CD4-positive, alpha-beta T cell (primary cell): Measurements from ENCODE around the gene KCNA2. TPM values are rescaled to one million over a fixed set of nuclear protein-coding genes. Genes with fewer than 3 reads are reported as not detected.

Experiments
- ATAC-seq: fragments of 200-7000 bp; cut with Tn5 transposase; one replicate; pipeline ENCODE4 v1.10.0; 2022; ENCODE audit warnings: mild to moderate bottlenecking; ENCODE audit not compliant: poor library complexity
- CTCF ChIA-PET: fragments of 350-600 bp; sonication (Branson Sonifier 250); formaldehyde crosslinking; loops from one replicate; lab custom pipeline; 2021; ENCODE audit warnings: antibody characterized with exemption, inconsistent platforms; lab: Charles Lee
- POLR2A ChIA-PET: fragments of 350-600 bp; sonication (Branson Sonifier 250); formaldehyde crosslinking; loops from one replicate; lab custom pipeline; 2021; ENCODE audit warnings: antibody characterized with exemption, inconsistent platforms; lab: Charles Lee
- DNase-seq, 14 experiments: peaks; one replicate each; pipeline ENCODE4 v3.0.0-alpha.2; 2013 to 2020; ENCODE audit warnings: mixed read lengths in 2 of 14
- H3K27ac ChIP-seq, 2 donors: one replicate each; pipeline versions ENCODE4 v1.5.1 to v1.7.0; 2013; ENCODE audit warnings: low read length in 2 of 2, low read depth in 1 of 2, mild to moderate bottlenecking in 1 of 2
- H3K27me3 ChIP-seq, 2 experiments: 1 replicate in 1 of 2; 2 replicates in 1 of 2; pipeline versions ENCODE4 v1.6.1 to v1.7.0; 2013; ENCODE audit warnings: low read length in 2 of 2, control low read depth in 1 of 2, mild to moderate bottlenecking in 1 of 2, moderate library complexity in 1 of 2; ENCODE audit not compliant: insufficient read depth in 2 of 2, control insufficient read depth in 1 of 2
- H3K36me3 ChIP-seq: one replicate; pipeline ENCODE4 v1.6.1; 2013; ENCODE audit warnings: low read length, control low read depth; ENCODE audit not compliant: insufficient read depth
- H3K4me1 ChIP-seq: one replicate; pipeline ENCODE4 v1.6.1; 2013; ENCODE audit warnings: low read length, control low read depth; ENCODE audit not compliant: insufficient read depth
- H3K4me3 ChIP-seq: one replicate; pipeline ENCODE4 v1.5.1; 2013; ENCODE audit warnings: mild to moderate bottlenecking, low read length, moderate library complexity
- H3K9me3 ChIP-seq, 2 experiments: 1 replicate in 1 of 2; 2 replicates in 1 of 2; pipeline versions ENCODE4 v1.6.1 to v1.7.0; 2013; ENCODE audit warnings: low read length in 2 of 2, mild to moderate bottlenecking in 2 of 2, control low read depth in 1 of 2, moderate library complexity in 1 of 2; ENCODE audit not compliant: control insufficient read depth in 1 of 2, insufficient read depth in 1 of 2
- H3K27ac Mint-ChIP-seq: one replicate; pipeline ENCODE4 v1.8.0; 2020; ENCODE audit warnings: mixed read lengths
- H3K27me3 Mint-ChIP-seq: one replicate; pipeline ENCODE4 v1.8.0; 2021; ENCODE audit warnings: mixed read lengths
- H3K36me3 Mint-ChIP-seq: one replicate; pipeline ENCODE4 v1.8.0; 2021; ENCODE audit warnings: low read depth, mixed read lengths
- H3K4me1 Mint-ChIP-seq: one replicate; pipeline ENCODE4 v1.8.0; 2021; ENCODE audit warnings: low read depth, mixed read lengths
- H3K4me3 Mint-ChIP-seq: one replicate; pipeline ENCODE4 v1.8.0; 2020; ENCODE audit warnings: mild to moderate bottlenecking, mixed read lengths
- H3K9me3 Mint-ChIP-seq: one replicate; pipeline ENCODE4 v1.8.0; 2020; ENCODE audit warnings: mixed read lengths
- CTCF ChIP-seq: fragments of 200-600 bp; IDR thresholded peaks from one replicate; pipeline ENCODE4 v1.8.0; 2022; ENCODE audit warnings: antibody characterized with exemption, mild to moderate bottlenecking
- intact Hi-C, 2 experiments: fragments of 100-400 bp; cut with DNase I in 1 of 2; cut with micrococcal nuclease in 1 of 2; formaldehyde crosslinking; loops; one replicate each; pipeline versions ENCODE4 v1.15.1 to v1.9.0; 2023 to 2025; cut with DNase I, micrococcal nuclease
- total RNA-seq, 174 experiments: library from RNA in 2 of 174; stranded (reverse) in 2 of 174; gene quantifications; one replicate each; pipeline ENCODE4 v1.2.3 and lab custom pipeline; 2021 to 2026

KCNA2 gene
- total RNA-seq, 2 experiments from 2014 or later: 0.78 to 0.88 TPM

DNA sequence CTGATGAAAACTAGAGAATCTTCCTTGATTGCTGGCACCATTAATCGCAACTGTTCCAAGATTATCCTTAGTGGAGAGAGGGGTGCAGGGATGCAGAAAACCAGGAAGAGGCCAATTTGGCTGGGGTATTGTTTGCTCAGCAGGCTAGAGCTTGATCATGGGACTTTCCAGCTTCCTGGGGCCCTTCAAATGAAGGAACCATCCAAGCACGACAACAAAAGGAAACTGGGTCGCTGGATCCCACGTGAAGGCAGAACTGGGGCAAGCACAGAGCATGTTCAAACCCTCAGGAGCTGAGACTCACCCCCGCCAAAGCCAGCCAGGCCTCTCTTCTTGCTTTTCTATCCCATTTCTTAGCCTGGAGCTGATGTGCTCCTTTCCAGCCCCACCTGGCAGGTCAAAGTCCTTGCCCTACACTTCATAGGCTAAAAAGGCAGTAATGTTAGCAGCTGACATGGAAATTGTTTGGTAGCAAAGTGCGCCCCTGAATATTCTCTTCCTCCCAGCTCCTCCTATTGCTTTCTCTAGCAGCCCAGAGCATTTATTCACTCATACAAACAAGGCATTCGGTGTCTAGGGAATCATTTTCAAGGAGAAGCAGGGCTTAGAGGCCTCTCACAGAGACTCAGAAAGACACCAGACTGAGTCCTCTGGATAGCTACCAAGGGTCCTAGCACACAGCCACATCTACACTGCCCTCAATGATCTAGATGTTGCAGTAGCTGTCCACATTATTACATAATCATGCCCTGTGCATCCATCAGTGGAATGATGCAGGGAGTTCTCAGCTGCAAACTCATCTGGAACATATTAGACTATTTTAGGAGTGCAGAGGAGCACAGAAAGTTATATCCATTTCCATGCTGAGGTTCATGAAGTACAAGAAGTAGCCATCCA lies 11.5 kb downstream of the KCNA2 start:
- DNase-seq (no peak), ATAC-seq (no peak)
- Histone ChIP-seq H3K9me3 (no peaks in the 10 kb centered on the region), H3K4me3 (no peak overlapping the region), H3K36me3 (no peaks in the 10 kb centered on the region), H3K27me3 (peaks cover 0 to 3% of the 10 kb centered on the region in 2 experiments), H3K27ac (no peak overlapping the region), H3K4me1 (no peaks in the 10 kb centered on the region)
- peaks cover 6% of the 10 kb centered on the region for H3K27me3 Mint-ChIP-seq
- no peaks in the 10 kb centered on the region for H3K36me3 Mint-ChIP-seq
- POLR2A ChIA-PET: interaction anchor here (1.0 to 1.3 kb wide), 2 partner anchors 25 to 89 kb away, joined by 3 to 4 read pairs; no protein-coding TSS in a partner anchor
- no peaks in the 10 kb centered on the region for H3K9me3 Mint-ChIP-seq
- intact Hi-C loops: no loop called here
- no peak for TF ChIP-seq CTCF
- H3K27ac Mint-ChIP-seq: no peak overlapping the region
- CTCF ChIA-PET: no interaction called here
- H3K4me1 Mint-ChIP-seq: no peaks in the 10 kb centered on the region
- no peak overlapping the region for H3K4me3 Mint-ChIP-seq

DNA sequence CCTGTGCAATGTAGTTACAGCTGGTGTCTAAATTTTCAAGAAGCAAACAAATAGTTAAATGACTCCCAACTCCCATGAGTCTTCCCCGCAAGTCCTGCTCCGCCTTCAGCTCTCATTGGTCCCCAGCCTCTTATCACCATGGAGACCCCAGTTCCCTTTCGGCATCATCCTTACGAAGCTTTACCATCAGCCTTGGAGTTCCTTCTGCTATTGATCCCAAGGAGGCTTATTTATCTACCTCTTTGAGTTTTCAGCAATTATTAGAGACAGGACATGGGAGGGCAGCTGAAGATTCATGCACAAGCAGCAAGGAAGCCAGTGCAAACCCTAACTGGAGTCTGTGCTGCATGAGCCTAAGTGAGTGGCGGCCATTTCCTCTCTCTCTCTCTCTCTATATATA lies 12.3 kb downstream of the KCNA2 start:
- POLR2A ChIA-PET: interaction anchor here (1.3 kb wide), 1 partner anchor 26 kb away, joined by 4 read pairs; no protein-coding TSS in a partner anchor
- Mint-ChIP-seq H3K27ac (no peak overlapping the region), H3K27me3 (peaks cover 9% of the 10 kb centered on the region), H3K4me3 (no peak overlapping the region), H3K36me3 (no peaks in the 10 kb centered on the region), H3K9me3 (no peaks in the 10 kb centered on the region), H3K4me1 (no peaks in the 10 kb centered on the region)
- Histone ChIP-seq H3K27ac (no peak overlapping the region), H3K36me3 (no peaks in the 10 kb centered on the region), H3K4me3 (no peak overlapping the region), H3K9me3 (no peaks in the 10 kb centered on the region), H3K27me3 (peaks cover 0 to 3% of the 10 kb centered on the region in 2 experiments), H3K4me1 (no peaks in the 10 kb centered on the region)
- no peak for ATAC-seq
- DNase-seq: no peak
- CTCF ChIA-PET: no interaction called here
- no peak for TF ChIP-seq CTCF
- intact Hi-C loops: no loop called here

- Mint-ChIP-seq H3K36me3 (no peaks in the 10 kb centered on the region), H3K4me3 (no peak overlapping the region), H3K4me1 (no peaks in the 10 kb centered on the region), H3K27me3 (peaks cover 23% of the 10 kb centered on the region), H3K27ac (no peak overlapping the region), H3K9me3 (no peaks in the 10 kb centered on the region)
- Histone ChIP-seq H3K36me3 (no peaks in the 10 kb centered on the region), H3K9me3 (no peaks in the 10 kb centered on the region), H3K27me3 (peaks cover 0 to 7% of the 10 kb centered on the region in 2 experiments), H3K4me1 (no peaks in the 10 kb centered on the region), H3K4me3 (no peak overlapping the region), H3K27ac (no peak overlapping the region)
- no peak for DNase-seq
- ChIA-PET POLR2A (no interaction called here), CTCF (no interaction called here)
- no peak for TF ChIP-seq CTCF
- intact Hi-C loops: no loop called here
- no peak for ATAC-seq
These were observed 14.2 kb downstream of the KCNA2 start for GRCh38 chr1:110591956-110592355.
